DND-41 (cell line): ENCODE measurements around the gene MCF2L.

Source experiments
- ATAC-seq: fragments of 200-7000 bp; cut with Tn5 transposase; 3 replicates; pipeline ENCODE4 v1.9.1; 2021; ENCODE audit warnings: low read depth; ENCODE audit not compliant: insufficient read depth
- DNase-seq: peaks from one replicate; pipeline ENCODE4 v3.0.0-alpha.2; 2020
- H2AFZ ChIP-seq: 2 replicates; pipeline ENCODE4 v1.6.0; 2012; ENCODE audit warnings: low read depth, low read length
- H3K27ac ChIP-seq: 2 replicates; pipeline ENCODE4 v1.5.1; 2012; ENCODE audit warnings: low read length, inconsistent platforms
- H3K27me3 ChIP-seq: fragments of 200-600 bp; sonication (generic); 2 replicates; pipeline ENCODE4 v1.6.0; 2012; ENCODE audit warnings: low read length, mild to moderate bottlenecking, inconsistent platforms; ENCODE audit not compliant: insufficient read depth, poor library complexity
- H3K36me3 ChIP-seq: 2 replicates; pipeline ENCODE4 v1.5.1; 2012; ENCODE audit warnings: low read length, inconsistent platforms; ENCODE audit not compliant: insufficient read depth
- H3K4me1 ChIP-seq: 2 replicates; pipeline ENCODE4 v1.5.1; 2012; ENCODE audit warnings: mild to moderate bottlenecking, low read length; ENCODE audit not compliant: insufficient read depth
- H3K4me2 ChIP-seq: 2 replicates; pipeline ENCODE4 v1.6.0; 2012; ENCODE audit warnings: mild to moderate bottlenecking, moderate library complexity, low read length, inconsistent platforms; ENCODE audit not compliant: insufficient read depth
- H3K4me3 ChIP-seq, 2 experiments: fragments of 200-600 bp in 1 of 2; shearing (Covaris generic) in 1 of 2; 2 replicates each; pipeline ENCODE4 v1.5.1; 2012 to 2016; ENCODE audit warnings: inconsistent platforms in 2 of 2, low read length in 2 of 2, mild to moderate bottlenecking in 2 of 2, low read depth in 1 of 2, moderate library complexity in 1 of 2
- H3K79me2 ChIP-seq: 2 replicates; pipeline ENCODE4 v1.6.0; 2012; ENCODE audit warnings: low read length, inconsistent platforms; ENCODE audit not compliant: insufficient read depth
- H3K9ac ChIP-seq: 2 replicates; pipeline ENCODE4 v1.6.0; 2012; ENCODE audit warnings: low read depth, mild to moderate bottlenecking, inconsistent platforms, low read length, moderate library complexity
- H3K9me3 ChIP-seq: 2 replicates; pipeline ENCODE4 v1.5.1; 2012; ENCODE audit warnings: low read length, moderate library complexity, mild to moderate bottlenecking, inconsistent platforms; ENCODE audit not compliant: insufficient read depth, severe bottlenecking
- H4K20me1 ChIP-seq: 2 replicates; pipeline ENCODE4 v1.6.0; 2012; ENCODE audit warnings: low read length; ENCODE audit not compliant: insufficient read depth
- CTCF ChIP-seq: IDR thresholded peaks from 2 replicates; pipeline ENCODE4 v1.5.1; 2012; ENCODE audit warnings: borderline replicate concordance, low read length, moderate library complexity, mild to moderate bottlenecking; ENCODE audit not compliant: poor library complexity, severe bottlenecking; ENCODE audit errors: extremely low read depth
- EZH2 ChIP-seq: IDR thresholded peaks from 3 replicates; pipeline ENCODE4 v1.6.1; 2012; ENCODE audit warnings: borderline replicate concordance, low read depth, mild to moderate bottlenecking, moderate library complexity, low read length, inconsistent platforms; ENCODE audit not compliant: severe bottlenecking

MCF2L gene

GRCh38 chr13:113058129-113058987 is 89.3 kb downstream of the MCF2L start:
- Histone ChIP-seq H3K9ac (no peak overlapping the region), H3K4me1 (no peaks in the 10 kb centered on the region), H3K27me3 (no peaks in the 10 kb centered on the region), H3K79me2 (no peaks in the 10 kb centered on the region), H3K9me3 (peaks cover 5% of the 10 kb centered on the region), H3K4me2 (no peak overlapping the region), H3K27ac (no peak overlapping the region), H3K36me3 (no peaks in the 10 kb centered on the region), H3K4me3 (no peak overlapping the region), H4K20me1 (no peaks in the 10 kb centered on the region), H2AFZ (no peak overlapping the region)
- TF ChIP-seq EZH2, result no peak
- no peak for TF ChIP-seq CTCF
- ATAC-seq (no peak), DNase-seq (no peak)

GRCh38 chr13:113058988-113059850 is 90.2 kb downstream of the MCF2L start:
- H3K4me3 ChIP-seq, result no peak overlapping the region
- no peak overlapping the region for H3K27ac ChIP-seq
- H3K4me2 ChIP-seq, result no peak overlapping the region
- H3K9me3 ChIP-seq, result peaks cover 5% of the 10 kb centered on the region
- H3K4me1 ChIP-seq, result no peaks in the 10 kb centered on the region
- no peak overlapping the region for H3K9ac ChIP-seq
- DNase-seq (no peak), ATAC-seq (no peak)
- H3K36me3 ChIP-seq, result no peaks in the 10 kb centered on the region
- H3K79me2 ChIP-seq, result no peaks in the 10 kb centered on the region
- no peak overlapping the region for H2AFZ ChIP-seq
- TF ChIP-seq CTCF, result no peak
- TF ChIP-seq EZH2, result no peak
- H3K27me3 ChIP-seq, result no peaks in the 10 kb centered on the region
- no peaks in the 10 kb centered on the region for H4K20me1 ChIP-seq

GRCh38 chr13:113059891-113060290 is 90.9 kb downstream of the MCF2L start:
- ATAC-seq, result no peak
- no peak for DNase-seq
- Histone ChIP-seq H3K27me3 (no peaks in the 10 kb centered on the region), H3K79me2 (no peaks in the 10 kb centered on the region), H4K20me1 (no peaks in the 10 kb centered on the region), H3K9ac (no peak overlapping the region), H3K4me1 (no peaks in the 10 kb centered on the region), H3K9me3 (peaks cover 5% of the 10 kb centered on the region), H3K4me3 (no peak overlapping the region), H2AFZ (no peak overlapping the region), H3K4me2 (no peak overlapping the region), H3K36me3 (no peaks in the 10 kb centered on the region), H3K27ac (no peak overlapping the region)
- no peak for TF ChIP-seq EZH2
- TF ChIP-seq CTCF, result no peak
